GM23248 (cell line): ENCODE data around the gene SCMH1.

Source experiments
- EZH2 ChIP-seq: fragments of 200-600 bp; sonication (generic); IDR thresholded peaks from 2 replicates; pipeline ENCODE4 v1.6.1; 2018; ENCODE audit warnings: antibody characterized with exemption, mild to moderate bottlenecking; ENCODE audit not compliant: insufficient read depth, poor library complexity, severe bottlenecking
- EZH2phosphoT487 ChIP-seq: fragments of 200-600 bp; sonication (generic); IDR thresholded peaks from 2 replicates; pipeline ENCODE4 v1.6.1; 2018; ENCODE audit warnings: antibody characterized with exemption, moderate library complexity, mild to moderate bottlenecking, low read depth; ENCODE audit not compliant: insufficient read depth

DNA sequence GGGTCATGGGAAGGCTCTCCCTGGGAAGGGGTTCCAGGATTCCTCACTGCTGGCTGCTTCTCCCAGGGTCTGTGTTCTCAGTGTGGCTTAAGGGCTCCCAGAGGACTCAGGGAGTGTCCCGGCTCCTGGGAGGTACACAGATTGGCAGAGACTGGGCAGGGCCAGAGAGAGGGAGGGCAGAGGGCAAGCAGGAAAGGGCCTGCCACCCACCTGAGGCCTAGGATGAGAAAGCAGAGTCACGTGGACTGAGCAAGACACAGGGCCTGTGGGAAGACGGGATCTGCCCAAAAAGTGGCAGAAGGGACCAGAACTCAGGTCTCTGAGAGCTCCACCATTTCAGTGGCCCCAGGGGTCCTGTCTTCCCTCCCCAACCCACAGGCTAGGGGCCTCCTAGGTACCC, 221.5 kb downstream of the SCMH1 start:
- no peak for TF ChIP-seq EZH2phosphoT487
- no peak for TF ChIP-seq EZH2
